ENCODE results near the gene DCHS1. TPM values are rescaled to one million over a fixed set of nuclear protein-coding genes. Genes with fewer than 3 reads are reported as not detected.

The DCHS1 gene
- total RNA-seq, 1 donor from 2014 or later = 33.4 TPM

- no peaks in the 10 kb centered on the region for H3K27me3 Mint-ChIP-seq (ENCODE audit: low read depth)
- H3K36me3 Mint-ChIP-seq (ENCODE audit: low read depth) = peaks cover 2% of the 10 kb centered on the region
- H3K27ac Mint-ChIP-seq (ENCODE audit: unreplicated experiment) = peak overlapping the region; percentile 23
- DNase-seq (ENCODE audit: low spot score) = no peak
- H3K4me1 Mint-ChIP-seq (ENCODE audit: low read depth) = peaks cover 4% of the 10 kb centered on the region
- no peak for TF ChIP-seq CTCF (IDR thresholded peaks at IDR 0.05)
- H3K9me3 Mint-ChIP-seq (ENCODE audit: low read depth) = no peaks in the 10 kb centered on the region
- no peak overlapping the region for H3K4me3 Mint-ChIP-seq (ENCODE audit: unreplicated experiment)
These were observed 19.3 kb upstream of the DCHS1 start for GRCh38 chr11:6674862-6675261.

- H3K36me3 Mint-ChIP-seq (ENCODE audit: low read depth) = peaks cover under 1% of the 10 kb centered on the region
- no peak for DNase-seq (ENCODE audit: low spot score)
- no peaks in the 10 kb centered on the region for H3K27me3 Mint-ChIP-seq (ENCODE audit: low read depth)
- no peak overlapping the region for H3K27ac Mint-ChIP-seq (ENCODE audit: unreplicated experiment)
- H3K4me1 Mint-ChIP-seq (ENCODE audit: low read depth) = peaks cover 2% of the 10 kb centered on the region
- no peak for TF ChIP-seq CTCF (IDR thresholded peaks at IDR 0.05)
- H3K4me3 Mint-ChIP-seq (ENCODE audit: unreplicated experiment) = no peak overlapping the region
- no peaks in the 10 kb centered on the region for H3K9me3 Mint-ChIP-seq (ENCODE audit: low read depth)
These were observed 18.6 kb upstream of the DCHS1 start for GRCh38 chr11:6674219-6674597.

- DNase-seq (ENCODE audit: low spot score) = no peak
- Mint-ChIP-seq H3K4me3 (ENCODE audit: unreplicated experiment) (no peak overlapping the region), H3K4me1 (ENCODE audit: low read depth) (no peaks in the 10 kb centered on the region), H3K27me3 (ENCODE audit: low read depth) (no peaks in the 10 kb centered on the region), H3K9me3 (ENCODE audit: low read depth) (no peaks in the 10 kb centered on the region), H3K27ac (ENCODE audit: unreplicated experiment) (no peak overlapping the region), H3K36me3 (ENCODE audit: low read depth) (no peaks in the 10 kb centered on the region)
- no peak for TF ChIP-seq CTCF (IDR thresholded peaks at IDR 0.05)
These were observed 18.1 kb upstream of the DCHS1 start for GRCh38 chr11:6673523-6674218.

GRCh38 chr11:6671991-6672390, 16.4 kb upstream of the DCHS1 start:
- no peaks in the 10 kb centered on the region for H3K9me3 Mint-ChIP-seq (ENCODE audit: low read depth)
- H3K4me1 Mint-ChIP-seq (ENCODE audit: low read depth) = no peaks in the 10 kb centered on the region
- H3K27me3 Mint-ChIP-seq (ENCODE audit: low read depth) = no peaks in the 10 kb centered on the region
- no peak overlapping the region for H3K4me3 Mint-ChIP-seq (ENCODE audit: unreplicated experiment)
- no peaks in the 10 kb centered on the region for H3K36me3 Mint-ChIP-seq (ENCODE audit: low read depth)
- TF ChIP-seq CTCF (IDR thresholded peaks at IDR 0.05) = no peak
- no peak for DNase-seq (ENCODE audit: low spot score)
- no peak overlapping the region for H3K27ac Mint-ChIP-seq (ENCODE audit: unreplicated experiment)

- no peaks in the 10 kb centered on the region for H3K27me3 Mint-ChIP-seq (ENCODE audit: low read depth)
- H3K4me1 Mint-ChIP-seq (ENCODE audit: low read depth) = no peaks in the 10 kb centered on the region
- no peaks in the 10 kb centered on the region for H3K9me3 Mint-ChIP-seq (ENCODE audit: low read depth)
- H3K4me3 Mint-ChIP-seq (ENCODE audit: unreplicated experiment) = no peak overlapping the region
- no peak for TF ChIP-seq CTCF (IDR thresholded peaks at IDR 0.05)
- no peaks in the 10 kb centered on the region for H3K36me3 Mint-ChIP-seq (ENCODE audit: low read depth)
- no peak for DNase-seq (ENCODE audit: low spot score)
- H3K27ac Mint-ChIP-seq (ENCODE audit: unreplicated experiment) = no peak overlapping the region
These were observed 14.7 kb upstream of the DCHS1 start for GRCh38 chr11:6670202-6670830.

Data from chondrocyte (in vitro differentiated cells).